ENCODE data around the gene NLRX1.
"Not testable (repeated sequence)": the region's sequence is repeated elsewhere in the genome, so short reads cannot be mapped to it uniquely, and the experiment has no call there.

Gene NLRX1

GRCh38 chr11:119153049-119153818 is 15.3 kb upstream of the NLRX1 start:
- no peak for DNase-seq (ENCODE audit: low spot score)

GRCh38 chr11:119154178-119154577 is 14.3 kb upstream of the NLRX1 start:
- no peak for DNase-seq (ENCODE audit: low spot score)

- DNase-seq (ENCODE audit: low spot score): no peak
Observed at GRCh38 chr11:119155733-119156492, 12.6 kb upstream of the NLRX1 start.

GRCh38 chr11:119156496-119156895 is 12.0 kb upstream of the NLRX1 start:
- no peak for DNase-seq (ENCODE audit: low spot score)

GRCh38 chr11:119157063-119157462 is 11.5 kb upstream of the NLRX1 start:
- DNase-seq (ENCODE audit: low spot score): no peak

- DNase-seq (ENCODE audit: low spot score): no peak
Observed at GRCh38 chr11:119158467-119158866, 10.1 kb upstream of the NLRX1 start.

- no peak for DNase-seq (ENCODE audit: low spot score)
Observed at GRCh38 chr11:119160151-119160550, 8.4 kb upstream of the NLRX1 start.

GRCh38 chr11:119161871-119162270 is 6.7 kb upstream of the NLRX1 start:
- DNase-seq (ENCODE audit: low spot score): no peak

- DNase-seq (ENCODE audit: low spot score): peak; percentile 77
Observed at GRCh38 chr11:119166368-119167076, 2.0 kb upstream of the NLRX1 start.

- not testable (repeated sequence) for DNase-seq (ENCODE audit: low spot score)
Observed at GRCh38 chr11:119167077-119167458, 1.5 kb upstream of the NLRX1 start.

- DNase-seq (ENCODE audit: low spot score): no peak
Observed at GRCh38 chr11:119167933-119168332, 592 bp upstream of the NLRX1 start.

GRCh38 chr11:119169282-119169719 is 776 bp downstream of the NLRX1 start:
- peak; percentile 60 for DNase-seq (ENCODE audit: low spot score)

GRCh38 chr11:119172513-119172912 is 4.0 kb downstream of the NLRX1 start:
- DNase-seq (ENCODE audit: low spot score): no peak

- no peak for DNase-seq (ENCODE audit: low spot score)
Observed at GRCh38 chr11:119173453-119173852, 4.9 kb downstream of the NLRX1 start.

- no peak for DNase-seq (ENCODE audit: low spot score)
Observed at GRCh38 chr11:119175493-119176077, 7.1 kb downstream of the NLRX1 start.

GRCh38 chr11:119178166-119178680 is 9.7 kb downstream of the NLRX1 start:
- no peak for DNase-seq (ENCODE audit: low spot score)

- no peak for DNase-seq (ENCODE audit: low spot score)
Observed at GRCh38 chr11:119179342-119179741, 10.8 kb downstream of the NLRX1 start.

GRCh38 chr11:119179983-119180382 is 11.5 kb downstream of the NLRX1 start:
- DNase-seq (ENCODE audit: low spot score): no peak

- DNase-seq (ENCODE audit: low spot score): no peak
Observed at GRCh38 chr11:119180729-119181676, 12.5 kb downstream of the NLRX1 start.

- DNase-seq (ENCODE audit: low spot score): no peak
Observed at GRCh38 chr11:119181677-119182412, 13.3 kb downstream of the NLRX1 start.

Data from hepatic stellate cell (primary cell).